ENCODE measurements around the gene NCKAP5.

NCKAP5 gene

GRCh38 chr2:132936791-132937190, 631.5 kb downstream of the NCKAP5 start:
- Histone ChIP-seq H2AFZ (ENCODE audit: low read length) (no peak overlapping the region), H3K9me2 (ENCODE audit: low read depth, low read length) (no peaks in the 10 kb centered on the region), H3K27ac (ENCODE audit: low read depth, low read length, poor library complexity, severe bottlenecking) (no peak overlapping the region), H3K27me3 (ENCODE audit: insufficient read depth, low read length) (no peaks in the 10 kb centered on the region), H3K9me3 (ENCODE audit: low read length) (no peaks in the 10 kb centered on the region), H3K79me2 (ENCODE audit: insufficient read depth, low read length) (no peaks in the 10 kb centered on the region), H3K9ac (ENCODE audit: low read length) (no peak overlapping the region), H4K20me1 (ENCODE audit: insufficient read depth, low read length) (no peaks in the 10 kb centered on the region), H3F3A (ENCODE audit: insufficient read depth, low read length) (no peaks in the 10 kb centered on the region), H3K36me3 (ENCODE audit: insufficient read depth, low read length) (no peaks in the 10 kb centered on the region), H3K4me2 (ENCODE audit: low read length) (no peak overlapping the region), H3K4me3 (ENCODE audit: low read depth, low read length, poor library complexity, severe bottlenecking) (no peak overlapping the region), H3K4me1 (ENCODE audit: insufficient read depth, low read length, severe bottlenecking) (no peaks in the 10 kb centered on the region)
- TF ChIP-seq CTCF (IDR thresholded peaks at IDR 0.05; ENCODE audit: low read length) (no peak), EZH2 (IDR thresholded peaks at IDR 0.05; ENCODE audit: borderline replicate concordance, low read length) (no peak)

GRCh38 chr2:132936261-132936660, 632.0 kb downstream of the NCKAP5 start:
- no peaks in the 10 kb centered on the region for H3F3A ChIP-seq (ENCODE audit: insufficient read depth, low read length)
- H3K27me3 ChIP-seq (ENCODE audit: insufficient read depth, low read length) = no peaks in the 10 kb centered on the region
- no peaks in the 10 kb centered on the region for H4K20me1 ChIP-seq (ENCODE audit: insufficient read depth, low read length)
- no peaks in the 10 kb centered on the region for H3K9me3 ChIP-seq (ENCODE audit: low read length)
- no peaks in the 10 kb centered on the region for H3K36me3 ChIP-seq (ENCODE audit: insufficient read depth, low read length)
- no peak overlapping the region for H3K4me2 ChIP-seq (ENCODE audit: low read length)
- H3K4me1 ChIP-seq (ENCODE audit: insufficient read depth, low read length, severe bottlenecking) = no peaks in the 10 kb centered on the region
- H3K9ac ChIP-seq (ENCODE audit: low read length) = no peak overlapping the region
- TF ChIP-seq EZH2 (IDR thresholded peaks at IDR 0.05; ENCODE audit: borderline replicate concordance, low read length) (no peak), CTCF (IDR thresholded peaks at IDR 0.05; ENCODE audit: low read length) (no peak)
- H3K9me2 ChIP-seq (ENCODE audit: low read depth, low read length) = no peaks in the 10 kb centered on the region
- no peak overlapping the region for H3K4me3 ChIP-seq (ENCODE audit: low read depth, low read length, poor library complexity, severe bottlenecking)
- H3K79me2 ChIP-seq (ENCODE audit: insufficient read depth, low read length) = no peaks in the 10 kb centered on the region
- H3K27ac ChIP-seq (ENCODE audit: low read depth, low read length, poor library complexity, severe bottlenecking) = no peak overlapping the region
- H2AFZ ChIP-seq (ENCODE audit: low read length) = no peak overlapping the region

GRCh38 chr2:132929786-132930185, 638.5 kb downstream of the NCKAP5 start:
- no peaks in the 10 kb centered on the region for H3K9me3 ChIP-seq (ENCODE audit: low read length)

More at GRCh38 chr2:132929786-132930185, 638.5 kb downstream of the NCKAP5 start:
- no peaks in the 10 kb centered on the region for H3K9me2 ChIP-seq (ENCODE audit: low read depth, low read length)
- no peak overlapping the region for H3K4me2 ChIP-seq (ENCODE audit: low read length)
- no peaks in the 10 kb centered on the region for H3K4me1 ChIP-seq (ENCODE audit: insufficient read depth, low read length, severe bottlenecking)
- H3K27me3 ChIP-seq (ENCODE audit: insufficient read depth, low read length) = no peaks in the 10 kb centered on the region
- no peaks in the 10 kb centered on the region for H3F3A ChIP-seq (ENCODE audit: insufficient read depth, low read length)
- no peak overlapping the region for H3K4me3 ChIP-seq (ENCODE audit: low read depth, low read length, poor library complexity, severe bottlenecking)
- H4K20me1 ChIP-seq (ENCODE audit: insufficient read depth, low read length) = no peaks in the 10 kb centered on the region
- TF ChIP-seq EZH2 (IDR thresholded peaks at IDR 0.05; ENCODE audit: borderline replicate concordance, low read length) (no peak), CTCF (IDR thresholded peaks at IDR 0.05; ENCODE audit: low read length) (no peak)
- no peak overlapping the region for H3K9ac ChIP-seq (ENCODE audit: low read length)
- no peak overlapping the region for H2AFZ ChIP-seq (ENCODE audit: low read length)
- H3K36me3 ChIP-seq (ENCODE audit: insufficient read depth, low read length) = no peaks in the 10 kb centered on the region
- H3K27ac ChIP-seq (ENCODE audit: low read depth, low read length, poor library complexity, severe bottlenecking) = no peak overlapping the region
- no peaks in the 10 kb centered on the region for H3K79me2 ChIP-seq (ENCODE audit: insufficient read depth, low read length)
